DND-41 (cell line): ENCODE measurements around the gene FAR2.

Source experiments
- ATAC-seq: fragments of 200-7000 bp; cut with Tn5 transposase; 3 replicates; pipeline ENCODE4 v1.9.1; 2021; ENCODE audit warnings: low read depth; ENCODE audit not compliant: insufficient read depth
- DNase-seq: peaks from one replicate; pipeline ENCODE4 v3.0.0-alpha.2; 2020
- H2AFZ ChIP-seq: 2 replicates; pipeline ENCODE4 v1.6.0; 2012; ENCODE audit warnings: low read depth, low read length
- H3K27ac ChIP-seq: 2 replicates; pipeline ENCODE4 v1.5.1; 2012; ENCODE audit warnings: low read length, inconsistent platforms
- H3K27me3 ChIP-seq: fragments of 200-600 bp; sonication (generic); 2 replicates; pipeline ENCODE4 v1.6.0; 2012; ENCODE audit warnings: low read length, mild to moderate bottlenecking, inconsistent platforms; ENCODE audit not compliant: insufficient read depth, poor library complexity
- H3K36me3 ChIP-seq: 2 replicates; pipeline ENCODE4 v1.5.1; 2012; ENCODE audit warnings: low read length, inconsistent platforms; ENCODE audit not compliant: insufficient read depth
- H3K4me1 ChIP-seq: 2 replicates; pipeline ENCODE4 v1.5.1; 2012; ENCODE audit warnings: mild to moderate bottlenecking, low read length; ENCODE audit not compliant: insufficient read depth
- H3K4me2 ChIP-seq: 2 replicates; pipeline ENCODE4 v1.6.0; 2012; ENCODE audit warnings: mild to moderate bottlenecking, moderate library complexity, low read length, inconsistent platforms; ENCODE audit not compliant: insufficient read depth
- H3K4me3 ChIP-seq, 2 experiments: fragments of 200-600 bp in 1 of 2; shearing (Covaris generic) in 1 of 2; 2 replicates each; pipeline ENCODE4 v1.5.1; 2012 to 2016; ENCODE audit warnings: inconsistent platforms in 2 of 2, low read length in 2 of 2, mild to moderate bottlenecking in 2 of 2, low read depth in 1 of 2, moderate library complexity in 1 of 2
- H3K79me2 ChIP-seq: 2 replicates; pipeline ENCODE4 v1.6.0; 2012; ENCODE audit warnings: low read length, inconsistent platforms; ENCODE audit not compliant: insufficient read depth
- H3K9ac ChIP-seq: 2 replicates; pipeline ENCODE4 v1.6.0; 2012; ENCODE audit warnings: low read depth, mild to moderate bottlenecking, inconsistent platforms, low read length, moderate library complexity
- H3K9me3 ChIP-seq: 2 replicates; pipeline ENCODE4 v1.5.1; 2012; ENCODE audit warnings: low read length, moderate library complexity, mild to moderate bottlenecking, inconsistent platforms; ENCODE audit not compliant: insufficient read depth, severe bottlenecking
- H4K20me1 ChIP-seq: 2 replicates; pipeline ENCODE4 v1.6.0; 2012; ENCODE audit warnings: low read length; ENCODE audit not compliant: insufficient read depth
- CTCF ChIP-seq: IDR thresholded peaks from 2 replicates; pipeline ENCODE4 v1.5.1; 2012; ENCODE audit warnings: borderline replicate concordance, low read length, moderate library complexity, mild to moderate bottlenecking; ENCODE audit not compliant: poor library complexity, severe bottlenecking; ENCODE audit errors: extremely low read depth
- EZH2 ChIP-seq: IDR thresholded peaks from 3 replicates; pipeline ENCODE4 v1.6.1; 2012; ENCODE audit warnings: borderline replicate concordance, low read depth, mild to moderate bottlenecking, moderate library complexity, low read length, inconsistent platforms; ENCODE audit not compliant: severe bottlenecking

FAR2 gene

GRCh38 chr12:29116414-29116813 lies 32.7 kb upstream of the FAR2 start:
- Histone ChIP-seq H3K9me3 (peaks cover 5% of the 10 kb centered on the region), H3K4me2 (no peak overlapping the region), H4K20me1 (no peaks in the 10 kb centered on the region), H3K4me1 (no peaks in the 10 kb centered on the region), H3K36me3 (no peaks in the 10 kb centered on the region), H3K9ac (no peak overlapping the region), H3K4me3 (no peak overlapping the region), H3K27ac (no peak overlapping the region), H2AFZ (no peak overlapping the region), H3K79me2 (no peaks in the 10 kb centered on the region), H3K27me3 (no peaks in the 10 kb centered on the region)
- TF ChIP-seq CTCF (no peak), EZH2 (no peak)
- ATAC-seq = no peak
- no peak for DNase-seq

GRCh38 chr12:29131539-29131938 lies 17.5 kb upstream of the FAR2 start:
- H3K27ac ChIP-seq = no peak overlapping the region
- DNase-seq (peak; percentile 67), ATAC-seq (peak; percentile 86)

GRCh38 chr12:29132316-29132715 lies 16.8 kb upstream of the FAR2 start:
- Histone ChIP-seq H3K27ac (no peak overlapping the region), H3K79me2 (no peaks in the 10 kb centered on the region), H3K9ac (no peak overlapping the region), H2AFZ (no peak overlapping the region), H3K9me3 (no peaks in the 10 kb centered on the region), H3K4me3 (no peak overlapping the region), H3K36me3 (no peaks in the 10 kb centered on the region), H3K4me1 (peaks cover 10% of the 10 kb centered on the region), H3K4me2 (no peak overlapping the region), H4K20me1 (no peaks in the 10 kb centered on the region), H3K27me3 (no peaks in the 10 kb centered on the region)
- TF ChIP-seq CTCF (no peak), EZH2 (no peak)
- ATAC-seq (no peak), DNase-seq (no peak)

More at GRCh38 chr12:29131539-29131938, 17.5 kb upstream of the FAR2 start:
- Histone ChIP-seq H3K4me1 (peaks cover 10% of the 10 kb centered on the region), H3K4me3 (no peak overlapping the region), H3K9ac (no peak overlapping the region), H4K20me1 (no peaks in the 10 kb centered on the region), H3K36me3 (no peaks in the 10 kb centered on the region), H3K79me2 (no peaks in the 10 kb centered on the region), H2AFZ (peak overlapping the region; percentile 40; the same call in 1 of the 2 replicates), H3K9me3 (no peaks in the 10 kb centered on the region), H3K27me3 (no peaks in the 10 kb centered on the region), H3K4me2 (no peak overlapping the region)
- TF ChIP-seq CTCF (no peak), EZH2 (no peak)

- Histone ChIP-seq H3K4me2 (no peak overlapping the region), H4K20me1 (no peaks in the 10 kb centered on the region), H3K27ac (no peak overlapping the region), H3K9ac (no peak overlapping the region), H3K4me3 (no peak overlapping the region), H3K36me3 (no peaks in the 10 kb centered on the region), H3K4me1 (peaks cover 10% of the 10 kb centered on the region), H3K9me3 (no peaks in the 10 kb centered on the region), H3K79me2 (no peaks in the 10 kb centered on the region), H2AFZ (no peak overlapping the region), H3K27me3 (no peaks in the 10 kb centered on the region)
- TF ChIP-seq CTCF = no peak
- DNase-seq (no peak), ATAC-seq (no peak)
Observed at GRCh38 chr12:29133181-29133580, 15.9 kb upstream of the FAR2 start.
